Mesenchymal stem cell (in vitro differentiated cells and primary cell): ENCODE data around the gene MTOR.

Source experiments
- DNase-seq: peaks from one replicate; pipeline ENCODE4 v3.0.0-alpha.2; 2013
- H2AFZ ChIP-seq: one replicate; pipeline ENCODE4 v1.6.1; 2013; ENCODE audit warnings: low read depth, mild to moderate bottlenecking, control low read depth, inconsistent platforms, low read length, moderate library complexity
- H2AK5ac ChIP-seq: 2 replicates; pipeline ENCODE4 v1.6.1; 2013; ENCODE audit warnings: low read length, moderate library complexity, mild to moderate bottlenecking, inconsistent platforms; ENCODE audit not compliant: severe bottlenecking
- H2BK120ac ChIP-seq: one replicate; pipeline ENCODE4 v1.6.1; 2013; ENCODE audit warnings: low read depth, mild to moderate bottlenecking, inconsistent platforms, low read length, moderate library complexity
- H2BK12ac ChIP-seq, 2 experiments: one replicate each; pipeline ENCODE4 v1.6.1; 2013; ENCODE audit warnings: inconsistent platforms in 2 of 2, low read length in 2 of 2, mild to moderate bottlenecking in 2 of 2, moderate library complexity in 2 of 2, control low read depth in 1 of 2
- H2BK15ac ChIP-seq: one replicate; pipeline ENCODE4 v1.6.1; 2013; ENCODE audit warnings: mild to moderate bottlenecking, low read depth, inconsistent platforms; ENCODE audit not compliant: poor library complexity, severe bottlenecking
- H2BK5ac ChIP-seq: 2 replicates; pipeline ENCODE4 v1.6.1; 2013; ENCODE audit warnings: low read depth, mild to moderate bottlenecking, low read length, control low read depth, inconsistent platforms; ENCODE audit not compliant: poor library complexity, severe bottlenecking
- H3K14ac ChIP-seq, 2 experiments: one replicate each; pipeline ENCODE4 v1.6.1; 2013; ENCODE audit warnings: inconsistent platforms in 2 of 2, low read length in 2 of 2, control low read depth in 1 of 2, mild to moderate bottlenecking in 1 of 2, moderate library complexity in 1 of 2
- H3K18ac ChIP-seq, 2 experiments: one replicate each; pipeline ENCODE4 v1.6.1; 2013; ENCODE audit warnings: inconsistent platforms in 2 of 2, low read length in 2 of 2, control low read depth in 1 of 2, low read depth in 1 of 2, mild to moderate bottlenecking in 1 of 2
- H3K23ac ChIP-seq, 2 experiments: one replicate each; pipeline ENCODE4 v1.6.1; 2013; ENCODE audit warnings: inconsistent platforms in 2 of 2, low read length in 2 of 2, mild to moderate bottlenecking in 2 of 2, moderate library complexity in 2 of 2, control low read depth in 1 of 2
- H3K27ac ChIP-seq: 2 replicates; pipeline ENCODE4 v1.5.1; 2013; ENCODE audit warnings: mild to moderate bottlenecking, moderate library complexity, low read length, control low read depth, inconsistent platforms; ENCODE audit not compliant: poor library complexity, severe bottlenecking
- H3K27me3 ChIP-seq, 2 experiments: 2 replicates each; pipeline versions ENCODE4 v1.6.1 to v1.7.0; 2013; ENCODE audit warnings: low read length in 2 of 2, mild to moderate bottlenecking in 2 of 2, moderate library complexity in 2 of 2, control low read depth in 1 of 2, inconsistent platforms in 1 of 2; ENCODE audit not compliant: control insufficient read depth in 1 of 2, insufficient read depth in 1 of 2
- H3K36me3 ChIP-seq, 2 experiments: 2 replicates each; pipeline versions ENCODE4 v1.6.1 to v1.7.0; 2013; ENCODE audit warnings: low read length in 2 of 2, control low read depth in 1 of 2, inconsistent platforms in 1 of 2, low read depth in 1 of 2, mild to moderate bottlenecking in 1 of 2; ENCODE audit not compliant: insufficient read depth in 2 of 2, control insufficient read depth in 1 of 2
- H3K4ac ChIP-seq, 2 experiments: one replicate each; pipeline ENCODE4 v1.6.1; 2013; ENCODE audit warnings: inconsistent platforms in 2 of 2, low read length in 2 of 2, mild to moderate bottlenecking in 2 of 2, moderate library complexity in 2 of 2, control low read depth in 1 of 2, low read depth in 1 of 2
- H3K4me1 ChIP-seq: 2 replicates; pipeline ENCODE4 v1.6.1; 2013; ENCODE audit warnings: low read depth, low read length, control low read depth; ENCODE audit not compliant: control insufficient read depth, insufficient read depth
- H3K4me2 ChIP-seq: 2 replicates; pipeline ENCODE4 v1.6.1; 2013; ENCODE audit warnings: low read length, mild to moderate bottlenecking, inconsistent platforms; ENCODE audit not compliant: poor library complexity, severe bottlenecking
- H3K4me3 ChIP-seq, 2 experiments: 2 replicates each; pipeline versions ENCODE4 v1.5.1 to v1.7.0; 2013; ENCODE audit warnings: low read length in 2 of 2, mild to moderate bottlenecking in 2 of 2, control low read depth in 1 of 2, low read depth in 1 of 2; ENCODE audit not compliant: insufficient read depth in 1 of 2
- H3K79me1 ChIP-seq: replicated peaks from 2 replicates; pipeline ENCODE4 v1.6.1; 2013; ENCODE audit warnings: mild to moderate bottlenecking, control low read depth, low read length, inconsistent platforms; ENCODE audit not compliant: poor library complexity, severe bottlenecking
- H3K9ac ChIP-seq: 2 replicates; pipeline ENCODE4 v1.7.0; 2013; ENCODE audit warnings: mild to moderate bottlenecking, low read length, moderate library complexity
- H3K9me3 ChIP-seq: 2 replicates; pipeline ENCODE4 v1.7.0; 2013; ENCODE audit warnings: mild to moderate bottlenecking, low read length; ENCODE audit not compliant: control insufficient read depth
- H4K8ac ChIP-seq: one replicate; pipeline ENCODE4 v1.6.1; 2013; ENCODE audit warnings: inconsistent platforms, mild to moderate bottlenecking, low read length, moderate library complexity
- H4K91ac ChIP-seq: one replicate; pipeline ENCODE4 v1.6.1; 2013; ENCODE audit warnings: mild to moderate bottlenecking, low read length, inconsistent platforms
- WGBS: methylation state at CpG from one replicate; pipeline ENCODE4 v1.1.7; 2013; ENCODE audit warnings: mixed read lengths; 5-methylcytosine and 5-hydroxymethylcytosine counted together

The MTOR gene

DNA sequence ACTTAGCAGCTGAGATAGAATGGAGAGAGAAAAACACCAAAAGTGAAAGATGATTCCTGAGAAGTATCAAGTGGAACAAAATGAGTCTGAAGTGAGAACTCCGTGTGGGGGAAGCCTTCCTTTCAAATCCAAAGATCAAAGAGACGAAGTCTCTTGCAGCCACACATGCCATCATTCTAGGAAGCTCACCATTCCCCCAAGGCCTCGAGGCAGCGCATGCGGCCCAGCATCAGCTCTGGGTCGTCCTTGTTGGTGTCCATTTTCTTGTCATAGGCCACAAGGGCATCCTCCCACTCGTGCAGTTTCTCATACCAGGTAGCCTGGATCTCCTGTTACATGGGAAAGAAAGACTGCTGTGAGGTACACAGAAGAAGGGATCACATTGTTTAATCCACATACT, 105.4 kb downstream of the MTOR start:
- no peak overlapping the region for H3K23ac ChIP-seq
- no peak overlapping the region for H4K91ac ChIP-seq
- H3K4me2 ChIP-seq, result no peak overlapping the region
- no peak overlapping the region for H2BK5ac ChIP-seq
- no peak overlapping the region for H2BK12ac ChIP-seq
- H3K18ac ChIP-seq, result no peak overlapping the region
- H3K14ac ChIP-seq, result no peak overlapping the region
- no peaks in the 10 kb centered on the region for H3K27me3 ChIP-seq
- DNase-seq, result no peak
- H2BK15ac ChIP-seq, result no peak overlapping the region
- no peak overlapping the region for H4K8ac ChIP-seq
- H2AK5ac ChIP-seq, result no peak overlapping the region
- no peak overlapping the region for H3K4me3 ChIP-seq
- H3K9ac ChIP-seq, result no peak overlapping the region
- H3K27ac ChIP-seq, result no peak overlapping the region
- H3K79me1 ChIP-seq, result peaks cover 11% of the 10 kb centered on the region
- no peak overlapping the region for H3K4ac ChIP-seq
- H2BK120ac ChIP-seq, result no peak overlapping the region
- peaks cover 16 to 40% of the 10 kb centered on the region in 2 experiments for H3K36me3 ChIP-seq
- H3K4me1 ChIP-seq, result peaks cover 7% of the 10 kb centered on the region
- 100% methylated on average over 7 of the region's 7 CpGs for WGBS
- no peak overlapping the region for H2AFZ ChIP-seq
- no peaks in the 10 kb centered on the region for H3K9me3 ChIP-seq

DNA sequence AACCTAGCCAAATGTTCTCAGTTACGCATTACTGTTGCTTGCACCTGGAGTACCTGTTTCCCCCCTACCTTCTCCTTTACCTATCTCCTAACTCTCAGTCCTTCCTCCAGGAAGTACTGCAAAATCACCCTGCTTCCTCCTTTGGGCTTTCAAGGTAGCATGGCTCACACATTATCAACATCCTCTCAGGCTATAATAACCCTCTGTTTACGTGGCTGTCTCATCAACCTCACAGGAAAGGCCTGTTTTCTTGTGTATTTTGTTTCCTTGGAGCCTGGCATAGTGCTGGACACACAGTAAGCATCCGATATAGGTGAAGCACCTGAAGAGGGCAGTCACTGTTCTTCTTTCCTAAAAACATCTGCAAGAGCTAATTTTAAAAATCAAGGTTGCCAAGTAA, 105.9 kb downstream of the MTOR start:
- no peak overlapping the region for H3K9ac ChIP-seq
- no peak overlapping the region for H3K4me3 ChIP-seq
- H4K91ac ChIP-seq, result no peak overlapping the region
- H3K36me3 ChIP-seq, result peaks cover 16 to 37% of the 10 kb centered on the region in 2 experiments
- no peak overlapping the region for H3K4me2 ChIP-seq
- H3K79me1 ChIP-seq, result peaks cover 11% of the 10 kb centered on the region
- H3K4me1 ChIP-seq, result peaks cover 8% of the 10 kb centered on the region
- H3K18ac ChIP-seq, result no peak overlapping the region
- WGBS, result 94% methylated on average over 3 of the region's 3 CpGs
- H2BK15ac ChIP-seq, result no peak overlapping the region
- no peak overlapping the region for H2BK120ac ChIP-seq
- H2BK12ac ChIP-seq, result no peak overlapping the region
- H2BK5ac ChIP-seq, result no peak overlapping the region
- H3K14ac ChIP-seq, result no peak overlapping the region
- H2AK5ac ChIP-seq, result no peak overlapping the region
- H4K8ac ChIP-seq, result no peak overlapping the region
- H3K27ac ChIP-seq, result no peak overlapping the region
- no peak overlapping the region for H3K4ac ChIP-seq
- no peak for DNase-seq
- H3K27me3 ChIP-seq, result no peaks in the 10 kb centered on the region
- no peak overlapping the region for H2AFZ ChIP-seq
- H3K23ac ChIP-seq, result no peak overlapping the region
- no peaks in the 10 kb centered on the region for H3K9me3 ChIP-seq

DNA sequence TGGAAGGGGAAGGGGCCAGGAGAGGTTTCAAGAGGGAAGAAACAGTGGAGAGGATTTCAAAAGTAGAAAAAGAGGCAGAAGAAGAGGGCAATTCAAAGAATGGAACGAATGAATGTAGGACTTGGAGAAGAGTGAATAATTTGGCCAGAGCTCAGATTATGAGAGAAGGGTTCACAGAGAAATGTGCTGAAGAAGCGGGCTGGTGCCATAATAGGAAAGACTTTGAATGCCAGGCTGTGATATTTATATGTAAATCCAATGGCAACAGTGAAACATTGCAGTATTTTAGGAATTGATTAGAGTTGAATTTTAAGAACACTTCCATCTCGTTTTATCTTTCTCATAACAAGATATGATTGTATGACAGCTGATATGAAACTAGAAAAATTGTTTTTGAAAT, 109.2 kb downstream of the MTOR start:
- Histone ChIP-seq H2AK5ac (no peak overlapping the region), H3K4me2 (no peak overlapping the region), H2BK12ac (no peak overlapping the region), H3K4ac (no peak overlapping the region), H3K4me1 (peaks cover 5% of the 10 kb centered on the region), H3K27ac (no peak overlapping the region), H2BK5ac (no peak overlapping the region), H3K4me3 (no peak overlapping the region), H3K14ac (no peak overlapping the region), H3K18ac (no peak overlapping the region), H3K36me3 (peaks cover 25 to 55% of the 10 kb centered on the region in 2 experiments), H3K23ac (no peak overlapping the region), H4K91ac (no peak overlapping the region), H2BK15ac (no peak overlapping the region), H3K9me3 (no peaks in the 10 kb centered on the region), H2AFZ (no peak overlapping the region), H3K9ac (no peak overlapping the region), H2BK120ac (no peak overlapping the region), H3K79me1 (peaks cover 8% of the 10 kb centered on the region), H4K8ac (no peak overlapping the region), H3K27me3 (no peaks in the 10 kb centered on the region)
- WGBS, result 95% methylated on average over 2 of the region's 3 CpGs
- no peak for DNase-seq

DNA sequence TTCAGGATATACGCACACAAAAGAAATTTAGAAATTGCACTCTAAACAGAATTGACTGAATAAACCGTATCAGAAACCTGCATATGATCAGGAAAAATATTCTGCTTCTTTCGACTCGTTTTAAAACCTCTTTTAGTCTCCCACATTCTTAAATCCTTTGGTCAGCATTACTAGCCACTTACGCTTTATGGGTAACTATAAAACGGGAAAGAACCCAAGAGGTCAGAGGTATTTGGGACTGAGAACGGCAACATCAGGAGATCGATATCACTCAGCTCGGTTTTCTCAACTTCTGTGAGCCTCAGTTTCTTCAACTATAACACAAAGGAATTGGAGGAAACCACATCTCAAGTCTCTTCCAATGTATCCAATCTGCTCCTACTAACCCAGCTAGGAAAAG, 109.6 kb downstream of the MTOR start:
- no peak overlapping the region for H3K14ac ChIP-seq
- no peak overlapping the region for H3K23ac ChIP-seq
- no peak overlapping the region for H4K91ac ChIP-seq
- no peak overlapping the region for H3K9ac ChIP-seq
- no peak overlapping the region for H2BK5ac ChIP-seq
- peaks cover 4% of the 10 kb centered on the region for H3K4me1 ChIP-seq
- no peak overlapping the region for H3K4me3 ChIP-seq
- H3K4me2 ChIP-seq, result no peak overlapping the region
- no peak overlapping the region for H2BK120ac ChIP-seq
- H2BK12ac ChIP-seq, result no peak overlapping the region
- H2AFZ ChIP-seq, result no peak overlapping the region
- no peak overlapping the region for H3K27ac ChIP-seq
- no peaks in the 10 kb centered on the region for H3K9me3 ChIP-seq
- H3K36me3 ChIP-seq, result peaks cover 25 to 59% of the 10 kb centered on the region in 2 experiments
- H3K18ac ChIP-seq, result no peak overlapping the region
- H2BK15ac ChIP-seq, result no peak overlapping the region
- no peaks in the 10 kb centered on the region for H3K27me3 ChIP-seq
- 94% methylated on average over 8 of the region's 9 CpGs for WGBS
- H2AK5ac ChIP-seq, result no peak overlapping the region
- peaks cover 7% of the 10 kb centered on the region for H3K79me1 ChIP-seq
- no peak overlapping the region for H3K4ac ChIP-seq
- H4K8ac ChIP-seq, result no peak overlapping the region
- DNase-seq, result no peak
